ENCODE data around the gene PHLDB1. TPM values are rescaled to one million over a fixed set of nuclear protein-coding genes. Genes with fewer than 3 reads are reported as not detected.

PHLDB1 gene
- polyA plus RNA-seq, 1 of the 3 experiments (the other 2 are of a cell fraction) = 89.4 TPM

DNA sequence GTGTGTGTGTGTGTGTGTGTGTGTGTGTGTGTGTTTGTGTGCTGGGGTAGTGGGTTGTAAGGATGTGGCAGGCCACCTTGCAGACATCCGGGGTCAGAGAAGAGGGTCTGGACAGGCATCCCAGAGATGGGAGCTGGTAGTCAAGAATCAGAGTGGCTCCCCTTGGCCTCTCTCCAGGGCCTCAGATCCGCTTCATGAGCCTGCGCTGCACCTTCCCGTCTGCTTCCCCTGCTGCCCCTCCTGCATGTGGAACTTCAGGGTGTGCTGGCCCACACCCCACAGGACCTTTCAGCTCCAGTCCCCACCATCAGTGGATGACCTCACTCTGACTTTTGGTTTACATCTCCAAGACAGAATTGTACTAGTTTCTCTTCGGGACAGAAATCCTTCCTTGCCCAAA, 40.9 kb downstream of the PHLDB1 start (continued):
- no peak for TF ChIP-seq MEF2A (IDR thresholded peaks at IDR 0.05; ENCODE audit: borderline replicate concordance, low read depth)

DNA sequence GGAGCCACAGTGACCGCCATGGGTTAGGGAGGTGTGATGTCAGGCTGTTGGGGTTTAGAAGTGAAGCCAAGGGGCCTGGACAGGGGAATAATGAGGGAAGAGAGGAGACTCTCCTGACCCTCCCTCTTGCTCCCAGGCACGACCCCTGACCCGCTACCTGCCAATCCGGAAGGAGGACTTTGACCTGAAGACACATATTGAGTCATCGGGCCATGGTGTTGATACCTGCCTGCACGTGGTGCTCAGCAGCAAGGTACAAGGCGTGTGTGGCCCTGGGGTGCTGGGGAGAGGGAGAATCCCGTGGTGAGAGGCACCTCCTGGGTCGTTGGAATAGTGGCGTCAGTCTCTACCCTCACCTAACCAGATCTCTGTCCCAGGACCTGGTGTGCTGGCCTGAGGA, 42.5 kb downstream of the PHLDB1 start:
- peaks cover 72 to 76% of the 10 kb centered on the region in 2 experiments for H3K36me3 ChIP-seq (replicated peaks in 1 of 2; ENCODE audit: control insufficient read depth in 1 of 2, insufficient read depth in 2 of 2, low read length in 1 of 2)
- no peak overlapping the region for H3K4me3 ChIP-seq (ENCODE audit: low read depth in 2 of 2, low read length in 1 of 2)
- POLR2A ChIA-PET = no interaction called here
- no peak for DNase-seq
- H4K20me1 ChIP-seq (ENCODE audit: insufficient read depth) = peaks cover 23% of the 10 kb centered on the region
- no peak overlapping the region for H3K4me2 ChIP-seq
- TF ChIP-seq TCF12 (IDR thresholded peaks at IDR 0.05) (no peak), SIN3A (IDR thresholded peaks at IDR 0.05; ENCODE audit: borderline replicate concordance, low read depth, low read length) (no peak), FOXJ3 (CRISPR knock-in tag; IDR thresholded peaks at IDR 0.05) (no peak)
- CTCF ChIA-PET = interaction anchor here (0.8 kb wide), 1 partner anchor 9 kb away, joined by 3 read pairs; no protein-coding TSS in a partner anchor
- H3K4me1 ChIP-seq (ENCODE audit: control insufficient read depth in 1 of 2, insufficient read depth in 2 of 2, low read depth in 1 of 2, low read length in 1 of 2) = peaks cover 0 to 3% of the 10 kb centered on the region in 2 experiments; a peak in 2 of 4 replicates
- no peak overlapping the region for H2AFZ ChIP-seq (ENCODE audit: low read depth)
- H3K9me3 ChIP-seq = no peaks in the 10 kb centered on the region
- WGBS (ENCODE audit: low lambda C conversion rate) = 97% methylated on average over 9 of the region's 10 CpGs
- no peak overlapping the region for H3K27ac ChIP-seq (ENCODE audit: low read depth in 2 of 2, low read length in 1 of 2)
- peaks cover 12% of the 10 kb centered on the region; the same call in 1 of the 2 replicates for H3K79me2 ChIP-seq (ENCODE audit: insufficient read depth)
- no peaks in the 10 kb centered on the region for H3K9me2 ChIP-seq
- H3F3A ChIP-seq (replicated peaks; ENCODE audit: insufficient read depth) = peaks cover 26% of the 10 kb centered on the region
- H3K9ac ChIP-seq = no peak overlapping the region
- H3K27me3 ChIP-seq (ENCODE audit: insufficient read depth) = no peaks in the 10 kb centered on the region

DNA sequence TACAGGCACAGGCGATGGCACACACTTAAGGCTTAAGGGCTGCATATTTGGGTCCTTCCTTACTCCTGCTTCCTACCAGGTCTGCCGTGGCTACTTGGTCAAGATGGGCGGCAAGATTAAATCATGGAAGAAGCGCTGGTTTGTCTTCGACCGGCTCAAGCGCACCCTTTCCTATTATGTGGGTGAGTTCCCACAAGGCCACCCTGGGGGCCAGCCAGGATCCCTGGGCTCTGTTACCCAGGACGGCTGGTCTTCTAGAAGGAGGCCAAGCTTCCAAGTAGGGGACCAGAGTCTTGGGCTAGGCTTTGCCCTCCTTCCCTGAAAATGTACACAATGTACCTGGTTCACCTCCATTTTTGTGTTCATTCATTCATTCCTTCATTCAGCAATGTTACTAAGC, 43.0 kb downstream of the PHLDB1 start:
- CTCF ChIA-PET = interaction anchor here (0.8 to 1.0 kb wide), 2 partner anchors 9 to 10 kb away, joined by 3 read pairs; no protein-coding TSS in a partner anchor
- WGBS (ENCODE audit: low lambda C conversion rate) = 93% methylated on average over 8 of the region's 8 CpGs
- Histone ChIP-seq H3F3A (replicated peaks; ENCODE audit: insufficient read depth) (peaks cover 26% of the 10 kb centered on the region), H3K4me1 (ENCODE audit: control insufficient read depth in 1 of 2, insufficient read depth in 2 of 2, low read depth in 1 of 2, low read length in 1 of 2) (peaks cover 0 to 3% of the 10 kb centered on the region in 2 experiments; a peak in 2 of 4 replicates), H3K27ac (ENCODE audit: low read depth in 2 of 2, low read length in 1 of 2) (no peak overlapping the region), H3K79me2 (ENCODE audit: insufficient read depth) (peaks cover 11% of the 10 kb centered on the region; the same call in 1 of the 2 replicates), H4K20me1 (ENCODE audit: insufficient read depth) (peaks cover 23% of the 10 kb centered on the region), H3K4me2 (no peak overlapping the region), H3K9ac (no peak overlapping the region), H3K9me3 (no peaks in the 10 kb centered on the region), H2AFZ (ENCODE audit: low read depth) (no peak overlapping the region), H3K9me2 (no peaks in the 10 kb centered on the region), H3K27me3 (ENCODE audit: insufficient read depth) (no peaks in the 10 kb centered on the region), H3K36me3 (replicated peaks in 1 of 2; ENCODE audit: control insufficient read depth in 1 of 2, insufficient read depth in 2 of 2, low read length in 1 of 2) (peaks cover 72 to 78% of the 10 kb centered on the region in 2 experiments), H3K4me3 (ENCODE audit: low read depth in 2 of 2, low read length in 1 of 2) (no peak overlapping the region)
- no peak for DNase-seq
- POLR2A ChIA-PET = no interaction called here
- TF ChIP-seq CHD2 (IDR thresholded peaks at IDR 0.05; ENCODE audit: low read length, partially characterized antibody) (no peak), RAD21 (IDR thresholded peaks at IDR 0.05; ENCODE audit: low read length) (no peak), ELF1 (IDR thresholded peaks at IDR 0.05) (no peak), NFIC (IDR thresholded peaks at IDR 0.05; ENCODE audit: borderline replicate concordance) (no peak), SMC3 (IDR thresholded peaks at IDR 0.05; ENCODE audit: low read depth, low read length) (no peak), RXRA (IDR thresholded peaks at IDR 0.05; ENCODE audit: borderline replicate concordance, low read depth) (no peak), TCF12 (IDR thresholded peaks at IDR 0.05) (no peak), RFX5 (IDR thresholded peaks at IDR 0.05; ENCODE audit: low read length) (no peak), NRF1 (IDR thresholded peaks at IDR 0.05; ENCODE audit: low read depth, low read length) (no peak), MEF2A (IDR thresholded peaks at IDR 0.05; ENCODE audit: borderline replicate concordance, low read depth) (no peak), GABPA (IDR thresholded peaks at IDR 0.05; ENCODE audit: low read depth) (no peak), FOXM1 (IDR thresholded peaks at IDR 0.05; ENCODE audit: low read depth) (no peak)
- TF ChIP-seq, protein P1, sequence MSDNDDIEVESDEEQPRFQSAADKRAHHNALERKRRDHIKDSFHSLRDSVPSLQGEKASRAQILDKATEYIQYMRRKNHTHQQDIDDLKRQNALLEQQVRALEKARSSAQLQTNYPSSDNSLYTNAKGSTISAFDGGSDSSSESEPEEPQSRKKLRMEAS (IDR thresholded peaks at IDR 0.05; ENCODE audit: low read depth) = no peak
- TF ChIP-seq, protein P2, sequence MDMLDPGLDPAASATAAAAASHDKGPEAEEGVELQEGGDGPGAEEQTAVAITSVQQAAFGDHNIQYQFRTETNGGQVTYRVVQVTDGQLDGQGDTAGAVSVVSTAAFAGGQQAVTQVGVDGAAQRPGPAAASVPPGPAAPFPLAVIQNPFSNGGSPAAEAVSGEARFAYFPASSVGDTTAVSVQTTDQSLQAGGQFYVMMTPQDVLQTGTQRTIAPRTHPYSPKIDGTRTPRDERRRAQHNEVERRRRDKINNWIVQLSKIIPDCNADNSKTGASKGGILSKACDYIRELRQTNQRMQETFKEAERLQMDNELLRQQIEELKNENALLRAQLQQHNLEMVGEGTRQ (IDR thresholded peaks at IDR 0.05; ENCODE audit: borderline replicate concordance, low read depth, low read length) = no peak
- TF ChIP-seq, protein P3, sequence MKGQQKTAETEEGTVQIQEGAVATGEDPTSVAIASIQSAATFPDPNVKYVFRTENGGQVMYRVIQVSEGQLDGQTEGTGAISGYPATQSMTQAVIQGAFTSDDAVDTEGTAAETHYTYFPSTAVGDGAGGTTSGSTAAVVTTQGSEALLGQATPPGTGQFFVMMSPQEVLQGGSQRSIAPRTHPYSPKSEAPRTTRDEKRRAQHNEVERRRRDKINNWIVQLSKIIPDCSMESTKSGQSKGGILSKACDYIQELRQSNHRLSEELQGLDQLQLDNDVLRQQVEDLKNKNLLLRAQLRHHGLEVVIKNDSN (IDR thresholded peaks at IDR 0.05; ENCODE audit: borderline replicate concordance, low read depth) = no peak
- TF ChIP-seq, protein P4, sequence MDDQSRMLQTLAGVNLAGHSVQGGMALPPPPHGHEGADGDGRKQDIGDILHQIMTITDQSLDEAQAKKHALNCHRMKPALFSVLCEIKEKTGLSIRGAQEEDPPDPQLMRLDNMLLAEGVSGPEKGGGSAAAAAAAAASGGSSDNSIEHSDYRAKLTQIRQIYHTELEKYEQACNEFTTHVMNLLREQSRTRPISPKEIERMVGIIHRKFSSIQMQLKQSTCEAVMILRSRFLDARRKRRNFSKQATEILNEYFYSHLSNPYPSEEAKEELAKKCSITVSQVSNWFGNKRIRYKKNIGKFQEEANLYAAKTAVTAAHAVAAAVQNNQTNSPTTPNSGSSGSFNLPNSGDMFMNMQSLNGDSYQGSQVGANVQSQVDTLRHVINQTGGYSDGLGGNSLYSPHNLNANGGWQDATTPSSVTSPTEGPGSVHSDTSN (IDR thresholded peaks at IDR 0.05) = no peak
- TF ChIP-seq, protein P5, sequence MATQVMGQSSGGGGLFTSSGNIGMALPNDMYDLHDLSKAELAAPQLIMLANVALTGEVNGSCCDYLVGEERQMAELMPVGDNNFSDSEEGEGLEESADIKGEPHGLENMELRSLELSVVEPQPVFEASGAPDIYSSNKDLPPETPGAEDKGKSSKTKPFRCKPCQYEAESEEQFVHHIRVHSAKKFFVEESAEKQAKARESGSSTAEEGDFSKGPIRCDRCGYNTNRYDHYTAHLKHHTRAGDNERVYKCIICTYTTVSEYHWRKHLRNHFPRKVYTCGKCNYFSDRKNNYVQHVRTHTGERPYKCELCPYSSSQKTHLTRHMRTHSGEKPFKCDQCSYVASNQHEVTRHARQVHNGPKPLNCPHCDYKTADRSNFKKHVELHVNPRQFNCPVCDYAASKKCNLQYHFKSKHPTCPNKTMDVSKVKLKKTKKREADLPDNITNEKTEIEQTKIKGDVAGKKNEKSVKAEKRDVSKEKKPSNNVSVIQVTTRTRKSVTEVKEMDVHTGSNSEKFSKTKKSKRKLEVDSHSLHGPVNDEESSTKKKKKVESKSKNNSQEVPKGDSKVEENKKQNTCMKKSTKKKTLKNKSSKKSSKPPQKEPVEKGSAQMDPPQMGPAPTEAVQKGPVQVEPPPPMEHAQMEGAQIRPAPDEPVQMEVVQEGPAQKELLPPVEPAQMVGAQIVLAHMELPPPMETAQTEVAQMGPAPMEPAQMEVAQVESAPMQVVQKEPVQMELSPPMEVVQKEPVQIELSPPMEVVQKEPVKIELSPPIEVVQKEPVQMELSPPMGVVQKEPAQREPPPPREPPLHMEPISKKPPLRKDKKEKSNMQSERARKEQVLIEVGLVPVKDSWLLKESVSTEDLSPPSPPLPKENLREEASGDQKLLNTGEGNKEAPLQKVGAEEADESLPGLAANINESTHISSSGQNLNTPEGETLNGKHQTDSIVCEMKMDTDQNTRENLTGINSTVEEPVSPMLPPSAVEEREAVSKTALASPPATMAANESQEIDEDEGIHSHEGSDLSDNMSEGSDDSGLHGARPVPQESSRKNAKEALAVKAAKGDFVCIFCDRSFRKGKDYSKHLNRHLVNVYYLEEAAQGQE (IDR thresholded peaks at IDR 0.05; ENCODE audit: low read depth, low read length) = no peak

Data from SK-N-SH (cell line).